ENCODE measurements around the gene COX20. TPM values are rescaled to one million over a fixed set of nuclear protein-coding genes. Genes with fewer than 3 reads are reported as not detected.

The COX20 gene
- total RNA-seq, 2 experiments from 2014 or later: 14.5 to 16.8 TPM

GRCh38 chr1:244817415-244817894, 18.0 kb upstream of the COX20 start:
- no peaks in the 10 kb centered on the region for H3K36me3 Mint-ChIP-seq (ENCODE audit: low read depth)
- ChIA-PET POLR2A (no interaction called here), CTCF (no interaction called here)

GRCh38 chr1:244820131-244820530, 15.3 kb upstream of the COX20 start:
- H3K4me1 Mint-ChIP-seq (ENCODE audit: low read depth): peaks cover 5% of the 10 kb centered on the region
- H3K9me3 Mint-ChIP-seq: no peaks in the 10 kb centered on the region
- no peak for DNase-seq
- POLR2A ChIA-PET: no interaction called here
- no peak for TF ChIP-seq CTCF (IDR thresholded peaks at IDR 0.05)
- peaks cover 10% of the 10 kb centered on the region for H3K27me3 Mint-ChIP-seq
- no peak overlapping the region for H3K27ac Mint-ChIP-seq
- no peak overlapping the region for H3K4me3 Mint-ChIP-seq
- Histone ChIP-seq H3K27me3 (ENCODE audit: control insufficient read depth in 1 of 2, insufficient read depth in 2 of 2, low read length in 2 of 2) (peaks cover 0 to 3% of the 10 kb centered on the region in 2 experiments), H3K4me1 (ENCODE audit: insufficient read depth, low read length) (no peaks in the 10 kb centered on the region), H3K36me3 (ENCODE audit: insufficient read depth, low read length) (no peaks in the 10 kb centered on the region), H3K27ac (ENCODE audit: low read depth in 1 of 2, low read length in 2 of 2) (no peak overlapping the region), H3K9me3 (ENCODE audit: control insufficient read depth in 1 of 2, insufficient read depth in 1 of 2, low read length in 2 of 2) (no peaks in the 10 kb centered on the region), H3K4me3 (ENCODE audit: low read length) (no peak overlapping the region)
- no peak for ATAC-seq (ENCODE audit: poor library complexity)
- H3K36me3 Mint-ChIP-seq (ENCODE audit: low read depth): no peaks in the 10 kb centered on the region
- CTCF ChIA-PET: no interaction called here
- intact Hi-C loops (cut with DNase I, micrococcal nuclease): no loop called here

More at GRCh38 chr1:244817415-244817894, 18.0 kb upstream of the COX20 start:
- Mint-ChIP-seq H3K4me1 (ENCODE audit: low read depth) (peaks cover 5% of the 10 kb centered on the region), H3K4me3 (no peak overlapping the region), H3K27ac (no peak overlapping the region), H3K9me3 (no peaks in the 10 kb centered on the region), H3K27me3 (peaks cover 23% of the 10 kb centered on the region)
- H3K4me3 ChIP-seq (ENCODE audit: low read length): no peak overlapping the region
- no peak for DNase-seq
- H3K27ac ChIP-seq (ENCODE audit: low read depth in 1 of 2, low read length in 2 of 2): no peak overlapping the region
- intact Hi-C loops (cut with DNase I, micrococcal nuclease): no loop called here
- H3K4me1 ChIP-seq (ENCODE audit: insufficient read depth, low read length): no peaks in the 10 kb centered on the region
- no peak for ATAC-seq (ENCODE audit: poor library complexity)
- peaks cover 0 to 3% of the 10 kb centered on the region in 2 experiments for H3K27me3 ChIP-seq (ENCODE audit: control insufficient read depth in 1 of 2, insufficient read depth in 2 of 2, low read length in 2 of 2)
- no peaks in the 10 kb centered on the region for H3K9me3 ChIP-seq (ENCODE audit: control insufficient read depth in 1 of 2, insufficient read depth in 1 of 2, low read length in 2 of 2)
- H3K36me3 ChIP-seq (ENCODE audit: insufficient read depth, low read length): no peaks in the 10 kb centered on the region
- no peak for TF ChIP-seq CTCF (IDR thresholded peaks at IDR 0.05)

GRCh38 chr1:244821134-244821533, 14.3 kb upstream of the COX20 start:
- no peak for DNase-seq
- H3K4me3 Mint-ChIP-seq: no peak overlapping the region
- ATAC-seq (ENCODE audit: poor library complexity): no peak
- no peak for TF ChIP-seq CTCF (IDR thresholded peaks at IDR 0.05)
- H3K27ac Mint-ChIP-seq: no peak overlapping the region
- Histone ChIP-seq H3K4me1 (ENCODE audit: insufficient read depth, low read length) (no peaks in the 10 kb centered on the region), H3K27ac (ENCODE audit: low read depth in 1 of 2, low read length in 2 of 2) (no peak overlapping the region), H3K4me3 (ENCODE audit: low read length) (no peak overlapping the region), H3K27me3 (ENCODE audit: control insufficient read depth in 1 of 2, insufficient read depth in 2 of 2, low read length in 2 of 2) (peaks cover 0 to 3% of the 10 kb centered on the region in 2 experiments), H3K9me3 (ENCODE audit: control insufficient read depth in 1 of 2, insufficient read depth in 1 of 2, low read length in 2 of 2) (no peaks in the 10 kb centered on the region), H3K36me3 (ENCODE audit: insufficient read depth, low read length) (no peaks in the 10 kb centered on the region)
- H3K4me1 Mint-ChIP-seq (ENCODE audit: low read depth): no peaks in the 10 kb centered on the region
- H3K27me3 Mint-ChIP-seq: peaks cover 4% of the 10 kb centered on the region
- H3K9me3 Mint-ChIP-seq: no peaks in the 10 kb centered on the region
- H3K36me3 Mint-ChIP-seq (ENCODE audit: low read depth): no peaks in the 10 kb centered on the region
- intact Hi-C loops (cut with DNase I, micrococcal nuclease): no loop called here
- POLR2A ChIA-PET: no interaction called here
- CTCF ChIA-PET: no interaction called here
